ENCODE measurements around the gene SNX18.

The SNX18 gene

GRCh38 chr5:54581831-54582548, 64.4 kb downstream of the SNX18 start:
- Histone ChIP-seq H3K9ac (ENCODE audit: low read depth, low read length) (no peak overlapping the region), H3K27ac (ENCODE audit: low read depth, low read length) (no peak overlapping the region), H3K9me3 (ENCODE audit: control insufficient read depth, insufficient read depth, low read length) (no peaks in the 10 kb centered on the region), H3K27me3 (ENCODE audit: control insufficient read depth, insufficient read depth, low read length) (no peaks in the 10 kb centered on the region), H3K4me1 (ENCODE audit: control insufficient read depth, insufficient read depth, low read length) (peaks cover 4% of the 10 kb centered on the region; the same call in 1 of the 2 replicates), H3K4me3 (ENCODE audit: low read depth, low read length) (no peak overlapping the region), H3K36me3 (ENCODE audit: control insufficient read depth, insufficient read depth, low read length) (no peaks in the 10 kb centered on the region)

- H3K9me3 ChIP-seq (ENCODE audit: control insufficient read depth, insufficient read depth, low read length) = no peaks in the 10 kb centered on the region
- no peaks in the 10 kb centered on the region for H3K36me3 ChIP-seq (ENCODE audit: control insufficient read depth, insufficient read depth, low read length)
- no peak overlapping the region for H3K27ac ChIP-seq (ENCODE audit: low read depth, low read length)
- H3K4me1 ChIP-seq (ENCODE audit: control insufficient read depth, insufficient read depth, low read length) = no peaks in the 10 kb centered on the region
- no peak overlapping the region for H3K4me3 ChIP-seq (ENCODE audit: low read depth, low read length)
- no peak overlapping the region for H3K9ac ChIP-seq (ENCODE audit: low read depth, low read length)
- no peaks in the 10 kb centered on the region for H3K27me3 ChIP-seq (ENCODE audit: control insufficient read depth, insufficient read depth, low read length)
These were observed 68.8 kb downstream of the SNX18 start for GRCh38 chr5:54586336-54586735.

DNA sequence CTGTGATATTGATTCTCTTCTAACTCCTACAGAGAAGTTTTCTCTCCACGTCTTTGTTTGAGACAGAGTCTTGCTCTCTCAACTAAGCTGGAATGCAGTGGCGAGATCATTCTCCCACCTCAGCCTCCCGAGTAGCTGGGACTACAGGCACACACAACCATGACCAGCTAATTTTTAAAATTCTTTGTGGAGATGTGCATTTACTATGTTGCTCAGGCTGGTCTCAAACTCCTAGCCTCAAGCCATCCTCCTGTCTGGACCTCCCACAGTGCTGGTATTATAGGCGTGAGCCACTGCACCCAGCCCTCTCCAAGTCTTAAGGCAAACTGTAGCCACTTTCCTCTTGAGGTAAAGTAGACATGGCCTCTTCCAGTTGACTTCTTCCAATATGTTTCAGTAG, 72.2 kb downstream of the SNX18 start:
- Histone ChIP-seq H3K4me3 (ENCODE audit: low read depth, low read length) (no peak overlapping the region), H3K9ac (ENCODE audit: low read depth, low read length) (no peak overlapping the region), H3K9me3 (ENCODE audit: control insufficient read depth, insufficient read depth, low read length) (no peaks in the 10 kb centered on the region), H3K4me1 (ENCODE audit: control insufficient read depth, insufficient read depth, low read length) (no peaks in the 10 kb centered on the region), H3K27ac (ENCODE audit: low read depth, low read length) (no peak overlapping the region), H3K27me3 (ENCODE audit: control insufficient read depth, insufficient read depth, low read length) (no peaks in the 10 kb centered on the region), H3K36me3 (ENCODE audit: control insufficient read depth, insufficient read depth, low read length) (no peaks in the 10 kb centered on the region)

DNA sequence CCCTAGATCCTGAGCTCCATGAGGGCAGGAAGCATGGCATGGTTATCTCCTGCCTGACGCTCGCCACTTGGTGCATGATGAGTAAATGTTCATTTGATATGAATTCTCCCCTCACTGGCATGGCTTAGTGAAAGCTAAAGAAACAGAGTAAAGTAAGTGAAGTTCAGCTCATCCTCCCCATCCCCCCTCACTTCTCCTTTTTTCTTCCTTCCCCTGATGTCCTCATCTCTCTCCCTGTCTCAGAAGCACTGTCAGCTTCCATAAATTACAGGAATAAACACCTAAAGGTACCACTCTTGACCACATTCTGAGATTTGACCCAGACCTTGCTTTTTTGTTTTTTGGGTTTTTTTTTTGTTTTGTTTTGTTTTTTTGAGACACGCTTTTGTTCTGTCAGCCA, 73.3 kb downstream of the SNX18 start:
- Histone ChIP-seq H3K9ac (ENCODE audit: low read depth, low read length) (no peak overlapping the region), H3K27me3 (ENCODE audit: control insufficient read depth, insufficient read depth, low read length) (no peaks in the 10 kb centered on the region), H3K4me3 (ENCODE audit: low read depth, low read length) (no peak overlapping the region), H3K27ac (ENCODE audit: low read depth, low read length) (no peak overlapping the region), H3K4me1 (ENCODE audit: control insufficient read depth, insufficient read depth, low read length) (no peaks in the 10 kb centered on the region), H3K9me3 (ENCODE audit: control insufficient read depth, insufficient read depth, low read length) (no peaks in the 10 kb centered on the region), H3K36me3 (ENCODE audit: control insufficient read depth, insufficient read depth, low read length) (no peaks in the 10 kb centered on the region)

GRCh38 chr5:54593779-54594178, 76.2 kb downstream of the SNX18 start:
- H3K4me3 ChIP-seq (ENCODE audit: low read depth, low read length) = no peak overlapping the region
- no peak overlapping the region for H3K27ac ChIP-seq (ENCODE audit: low read depth, low read length)
- H3K27me3 ChIP-seq (ENCODE audit: control insufficient read depth, insufficient read depth, low read length) = no peaks in the 10 kb centered on the region
- H3K4me1 ChIP-seq (ENCODE audit: control insufficient read depth, insufficient read depth, low read length) = no peaks in the 10 kb centered on the region
- peaks cover 4% of the 10 kb centered on the region for H3K9me3 ChIP-seq (ENCODE audit: control insufficient read depth, insufficient read depth, low read length)
- no peaks in the 10 kb centered on the region for H3K36me3 ChIP-seq (ENCODE audit: control insufficient read depth, insufficient read depth, low read length)
- H3K9ac ChIP-seq (ENCODE audit: low read depth, low read length) = no peak overlapping the region

- H3K4me3 ChIP-seq (ENCODE audit: low read depth, low read length) = no peak overlapping the region
- no peak overlapping the region for H3K27ac ChIP-seq (ENCODE audit: low read depth, low read length)
- H3K9ac ChIP-seq (ENCODE audit: low read depth, low read length) = no peak overlapping the region
These were observed 76.6 kb downstream of the SNX18 start for GRCh38 chr5:54594181-54594580.

GRCh38 chr5:54595721-54596120, 78.2 kb downstream of the SNX18 start:
- H3K36me3 ChIP-seq (ENCODE audit: control insufficient read depth, insufficient read depth, low read length) = no peaks in the 10 kb centered on the region
- no peak overlapping the region for H3K27ac ChIP-seq (ENCODE audit: low read depth, low read length)
- H3K27me3 ChIP-seq (ENCODE audit: control insufficient read depth, insufficient read depth, low read length) = no peaks in the 10 kb centered on the region

More at GRCh38 chr5:54594181-54594580, 76.6 kb downstream of the SNX18 start:
- no peaks in the 10 kb centered on the region for H3K27me3 ChIP-seq (ENCODE audit: control insufficient read depth, insufficient read depth, low read length)
- peaks cover 4% of the 10 kb centered on the region for H3K9me3 ChIP-seq (ENCODE audit: control insufficient read depth, insufficient read depth, low read length)
- H3K36me3 ChIP-seq (ENCODE audit: control insufficient read depth, insufficient read depth, low read length) = no peaks in the 10 kb centered on the region
- no peaks in the 10 kb centered on the region for H3K4me1 ChIP-seq (ENCODE audit: control insufficient read depth, insufficient read depth, low read length)

More at GRCh38 chr5:54595721-54596120, 78.2 kb downstream of the SNX18 start:
- Histone ChIP-seq H3K4me3 (ENCODE audit: low read depth, low read length) (no peak overlapping the region), H3K9ac (ENCODE audit: low read depth, low read length) (no peak overlapping the region), H3K4me1 (ENCODE audit: control insufficient read depth, insufficient read depth, low read length) (no peaks in the 10 kb centered on the region), H3K9me3 (ENCODE audit: control insufficient read depth, insufficient read depth, low read length) (peaks cover 4% of the 10 kb centered on the region)

Measured in HUES48 (cell line).